ENCODE measurements around the gene EEFSEC.

The EEFSEC gene

GRCh38 chr3:128356822-128357221 lies 203.5 kb downstream of the EEFSEC start:
- no peak for DNase-seq

DNA sequence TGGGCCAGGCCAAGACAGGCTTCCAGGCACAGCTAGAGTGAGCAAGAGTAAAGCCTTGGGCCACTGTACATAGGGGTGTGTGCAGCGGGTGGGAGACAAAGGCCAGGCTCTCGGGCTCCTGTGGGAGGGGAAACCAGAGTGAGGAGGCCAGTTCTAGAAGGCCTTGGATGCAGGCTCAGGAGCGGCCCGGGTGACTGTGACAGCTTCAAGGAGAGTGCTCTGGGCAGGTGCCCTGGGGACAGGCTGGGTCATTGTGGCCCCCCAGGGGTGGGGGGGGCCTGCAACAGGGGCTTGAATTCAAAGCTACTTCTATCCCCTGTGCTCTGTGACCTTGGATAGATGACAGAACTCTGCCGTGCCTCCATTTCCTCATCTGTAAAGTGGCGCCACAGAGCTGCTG lies 204.3 kb downstream of the EEFSEC start:
- no peak for DNase-seq

GRCh38 chr3:128358156-128358895 lies 205.0 kb downstream of the EEFSEC start:
- DNase-seq, result no peak

GRCh38 chr3:128359060-128359664 lies 205.9 kb downstream of the EEFSEC start:
- no peak for DNase-seq

GRCh38 chr3:128359846-128360642 lies 206.8 kb downstream of the EEFSEC start:
- DNase-seq, result no peak

DNA sequence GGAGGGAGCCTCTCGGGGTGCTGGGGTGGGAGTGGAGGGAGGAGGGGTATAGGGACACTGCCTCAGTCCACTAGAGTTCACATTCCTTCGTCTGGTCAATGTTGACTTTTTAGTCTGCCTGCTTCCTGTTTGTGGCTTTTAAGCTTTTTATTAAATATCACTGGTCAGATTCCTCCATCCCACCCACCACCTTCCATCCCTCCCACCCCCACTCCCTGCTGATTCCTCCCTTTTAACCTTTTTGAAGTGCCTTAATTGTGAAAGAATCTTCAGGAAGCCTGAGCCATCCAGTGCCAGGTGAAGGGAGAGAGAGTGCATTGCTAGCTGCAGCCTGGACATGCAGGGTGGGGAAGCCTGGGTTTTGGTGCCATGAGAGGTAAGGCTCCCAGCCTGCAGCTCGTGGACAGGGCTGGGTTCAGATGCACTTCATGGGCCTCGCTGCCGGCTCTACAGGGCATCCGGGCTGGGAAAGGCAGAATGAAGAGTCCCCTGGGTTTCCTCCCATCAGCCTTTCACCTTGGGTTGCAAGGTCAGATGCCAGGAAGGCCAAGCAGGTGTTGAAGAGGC lies 207.5 kb downstream of the EEFSEC start:
- no peak for DNase-seq

DNA sequence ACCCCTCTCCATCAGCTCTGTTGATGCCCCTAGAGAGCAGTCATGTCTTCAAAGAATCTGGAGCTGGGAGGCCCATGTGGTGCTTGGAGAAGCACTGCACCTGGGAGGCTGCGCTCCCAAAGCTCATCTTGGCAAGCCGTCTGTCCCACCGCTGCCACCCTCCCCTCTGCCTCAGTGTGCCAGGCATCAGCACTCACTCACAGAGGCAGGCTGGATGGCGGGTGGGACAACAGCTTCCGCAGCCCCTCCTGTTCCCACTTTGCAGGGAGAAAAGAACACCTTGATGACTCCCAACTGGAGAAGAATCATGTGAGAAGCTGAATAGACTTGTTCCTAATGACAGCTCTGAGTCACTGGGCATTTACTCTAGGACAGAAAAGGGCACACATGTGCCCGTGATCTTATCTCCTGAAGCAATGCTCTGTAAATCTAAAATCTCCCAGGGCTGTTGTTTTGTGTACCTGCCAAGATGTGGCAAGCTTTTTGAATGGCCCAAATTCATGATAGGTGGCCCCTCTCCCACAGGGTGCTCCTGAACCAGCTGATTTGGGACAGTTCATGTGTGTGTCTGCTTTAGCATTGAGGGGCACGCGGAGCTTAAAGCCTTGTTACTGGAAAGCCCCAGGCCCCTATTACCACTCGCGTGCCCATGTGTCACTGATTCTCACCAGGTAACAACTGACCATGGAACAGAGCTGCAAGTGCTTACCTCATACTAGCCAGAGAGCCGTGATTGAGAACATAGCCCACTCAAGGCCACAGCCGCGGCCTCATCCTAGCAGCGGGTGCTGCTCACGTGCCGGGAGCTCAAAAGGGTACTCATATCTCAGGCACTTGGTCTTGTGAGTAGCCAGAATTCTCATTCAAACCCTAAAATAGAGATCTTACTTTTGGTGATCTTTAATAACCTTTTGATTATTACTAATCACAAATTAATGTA lies 209.0 kb downstream of the EEFSEC start:
- no peak for DNase-seq

DNA sequence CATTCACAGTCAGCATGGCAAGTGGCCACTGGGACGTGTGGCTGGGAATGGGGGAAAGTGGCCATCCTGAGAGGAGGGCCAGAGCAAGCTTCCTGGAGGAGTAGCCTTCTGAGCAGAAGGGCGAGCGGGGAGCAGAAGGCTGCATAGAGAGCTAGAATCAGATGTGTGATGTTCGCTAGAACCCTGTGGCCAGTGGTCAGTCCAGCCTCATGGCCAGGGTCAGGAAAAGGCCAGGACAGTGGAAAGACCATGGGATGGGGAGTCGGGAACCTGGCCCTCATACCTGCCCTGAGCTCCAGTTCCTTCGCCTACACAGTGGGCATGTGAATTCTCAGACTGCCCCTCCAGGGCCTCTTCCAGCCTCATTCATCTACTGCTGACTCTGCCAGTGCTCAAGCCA lies 211.0 kb downstream of the EEFSEC start:
- no peak for DNase-seq

DNA sequence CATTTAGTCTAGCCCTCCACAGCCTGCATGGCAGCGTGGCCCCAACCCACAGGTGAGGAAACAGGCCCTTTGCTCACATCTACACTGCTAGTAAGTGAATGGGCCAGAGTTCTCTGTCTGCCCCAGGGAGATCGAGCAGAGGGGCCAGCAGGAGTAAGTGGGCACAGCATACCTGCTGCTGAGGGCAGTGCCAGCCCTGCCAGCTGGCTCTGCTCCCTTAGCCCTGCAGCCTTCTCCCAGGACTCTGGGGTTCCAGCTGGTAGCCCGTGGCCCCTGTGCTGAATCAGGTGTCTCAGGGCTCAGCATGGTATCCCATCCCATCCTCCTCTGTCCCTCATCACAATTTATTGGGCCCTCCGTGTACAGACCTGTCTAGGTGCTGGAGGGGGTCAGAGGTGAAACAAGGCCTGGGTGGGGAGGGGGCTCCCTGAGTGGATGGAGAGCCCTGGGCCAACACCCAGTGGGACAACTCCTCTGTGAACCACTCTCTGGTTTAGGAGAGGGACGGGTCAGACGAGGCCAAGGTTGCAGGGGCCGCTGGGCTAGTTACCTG lies 211.6 kb downstream of the EEFSEC start:
- DNase-seq, result no peak

DNA sequence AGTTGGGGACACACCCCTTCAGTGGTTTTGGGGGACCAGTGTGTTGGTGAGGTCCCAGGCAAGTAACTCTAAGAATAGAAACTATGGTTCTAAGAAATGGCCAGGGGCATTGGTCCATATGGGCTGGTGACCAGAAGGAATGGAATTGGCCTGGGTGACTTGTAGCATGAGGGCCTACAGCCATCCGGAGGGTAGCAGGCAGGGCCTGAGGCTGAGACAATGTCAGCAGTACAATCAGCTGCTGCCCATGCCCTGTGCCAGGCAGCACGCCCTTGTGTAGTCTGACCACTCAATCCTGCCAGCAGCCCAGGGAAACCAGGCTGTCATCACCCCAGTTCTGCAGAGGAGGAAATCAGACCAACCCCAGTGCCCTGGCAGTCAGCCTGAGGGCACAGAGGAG lies 212.9 kb downstream of the EEFSEC start:
- DNase-seq, result no peak

GRCh38 chr3:128366652-128367051 lies 213.4 kb downstream of the EEFSEC start:
- no peak for DNase-seq

DNA sequence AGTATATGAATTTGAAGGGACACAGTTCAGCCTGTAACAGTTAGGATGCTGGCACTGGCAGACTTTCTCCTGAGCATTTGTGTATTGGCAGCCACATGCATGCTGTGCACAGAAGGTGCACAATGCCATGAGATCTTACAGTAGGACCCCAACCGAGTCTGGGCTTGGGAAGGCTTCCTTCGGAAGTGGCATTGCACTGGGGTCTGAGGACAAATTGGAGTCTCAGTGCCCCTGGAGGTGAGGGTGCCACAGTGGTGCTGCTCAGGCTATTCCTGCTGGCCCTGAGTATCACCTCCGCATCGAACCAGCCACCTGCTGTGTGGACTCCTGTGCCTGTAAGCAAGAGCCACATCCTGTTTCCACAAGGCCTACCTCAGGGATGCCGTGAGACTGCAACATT lies 213.9 kb downstream of the EEFSEC start:
- no peak for DNase-seq

- DNase-seq, result no peak
Observed at GRCh38 chr3:128367761-128368160, 214.5 kb downstream of the EEFSEC start.

DNA sequence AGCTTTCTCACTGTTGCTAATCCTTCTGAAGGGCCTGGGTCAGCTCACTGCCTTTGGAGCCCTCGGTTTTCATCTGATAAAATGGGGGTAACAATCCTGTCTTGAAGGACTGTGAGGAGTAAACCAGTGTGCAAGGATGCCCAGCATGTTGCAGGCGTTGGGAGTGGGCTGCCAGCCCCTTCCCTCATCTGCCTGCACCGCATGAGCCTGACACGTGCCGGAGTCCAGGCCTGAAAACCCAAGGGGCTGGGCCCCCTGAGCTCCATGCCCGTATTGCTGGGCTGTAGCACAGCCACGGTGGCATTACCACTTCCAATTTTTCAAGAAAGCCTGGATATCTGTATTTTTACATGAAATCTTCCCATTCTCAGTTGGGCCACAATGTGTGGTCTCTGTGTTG lies 215.3 kb downstream of the EEFSEC start:
- DNase-seq, result no peak

- DNase-seq, result no peak
Observed at GRCh38 chr3:128369121-128369703, 215.9 kb downstream of the EEFSEC start.

- DNase-seq, result no peak
Observed at GRCh38 chr3:128369881-128370642, 216.8 kb downstream of the EEFSEC start.

DNA sequence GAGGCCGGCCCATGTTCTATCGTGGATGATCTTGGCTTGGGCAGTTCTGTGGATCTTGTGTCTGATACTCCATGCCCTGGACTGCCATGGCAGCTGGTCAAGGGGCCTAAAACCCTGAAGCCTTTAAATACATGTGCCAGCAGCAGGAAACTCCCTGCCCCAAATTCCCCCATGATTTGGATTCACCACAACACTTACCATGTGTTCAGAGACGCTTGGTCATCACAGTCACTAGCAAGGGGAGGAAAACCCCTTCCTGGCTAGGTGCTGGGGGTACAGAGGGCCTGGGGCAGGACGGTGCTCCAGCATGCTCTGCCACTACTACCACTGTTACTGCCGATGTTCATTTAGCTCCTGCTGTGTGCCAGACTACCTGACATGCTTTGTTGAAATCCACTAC lies 219.0 kb downstream of the EEFSEC start:
- no peak for DNase-seq

DNA sequence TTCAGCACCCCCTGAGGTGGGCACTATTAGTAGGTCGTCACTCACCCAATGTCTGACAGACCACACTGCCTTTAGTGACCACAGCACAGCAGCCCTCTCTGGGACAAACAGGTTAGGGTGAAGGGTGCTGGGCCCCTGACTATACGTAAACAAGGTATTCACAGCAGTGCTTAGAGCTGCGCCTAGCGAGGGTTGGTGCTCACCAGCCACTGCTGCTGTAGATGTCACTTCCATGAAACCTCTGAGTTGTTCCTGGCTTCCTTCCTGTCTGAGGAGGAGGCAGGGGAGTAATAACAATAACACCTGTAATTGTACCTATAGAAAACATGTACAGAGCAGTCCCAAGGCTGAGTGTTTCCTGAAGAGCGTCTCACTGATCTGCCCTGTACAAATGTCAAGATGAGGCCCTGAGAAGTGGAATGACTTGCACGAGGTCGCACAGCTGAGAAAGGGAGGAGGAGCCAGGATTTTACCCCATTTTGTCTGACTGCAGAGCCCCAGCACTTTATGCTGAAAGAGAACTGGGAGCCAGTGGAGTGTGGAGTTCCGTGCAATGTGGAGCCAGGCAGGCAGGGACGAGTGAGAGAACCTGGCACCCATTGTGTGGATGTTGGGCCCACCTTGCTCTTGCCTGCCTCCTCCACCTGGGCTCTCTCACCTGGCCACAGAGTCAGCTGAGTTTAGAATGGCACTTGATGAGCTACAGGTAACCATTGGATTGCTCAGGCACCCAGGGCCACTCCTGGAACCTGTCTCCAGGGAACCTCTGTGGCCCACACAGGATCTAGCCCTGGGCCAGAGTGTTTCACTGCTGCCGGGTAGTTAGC lies 219.6 kb downstream of the EEFSEC start:
- no peak for DNase-seq

- DNase-seq, result no peak
Observed at GRCh38 chr3:128374746-128375445, 221.6 kb downstream of the EEFSEC start.
